ENCODE measurements around the gene SESTD1.

- TF ChIP-seq POLR2A (IDR thresholded peaks at IDR 0.05): no peak
- TF ChIP-seq, protein P1, sequence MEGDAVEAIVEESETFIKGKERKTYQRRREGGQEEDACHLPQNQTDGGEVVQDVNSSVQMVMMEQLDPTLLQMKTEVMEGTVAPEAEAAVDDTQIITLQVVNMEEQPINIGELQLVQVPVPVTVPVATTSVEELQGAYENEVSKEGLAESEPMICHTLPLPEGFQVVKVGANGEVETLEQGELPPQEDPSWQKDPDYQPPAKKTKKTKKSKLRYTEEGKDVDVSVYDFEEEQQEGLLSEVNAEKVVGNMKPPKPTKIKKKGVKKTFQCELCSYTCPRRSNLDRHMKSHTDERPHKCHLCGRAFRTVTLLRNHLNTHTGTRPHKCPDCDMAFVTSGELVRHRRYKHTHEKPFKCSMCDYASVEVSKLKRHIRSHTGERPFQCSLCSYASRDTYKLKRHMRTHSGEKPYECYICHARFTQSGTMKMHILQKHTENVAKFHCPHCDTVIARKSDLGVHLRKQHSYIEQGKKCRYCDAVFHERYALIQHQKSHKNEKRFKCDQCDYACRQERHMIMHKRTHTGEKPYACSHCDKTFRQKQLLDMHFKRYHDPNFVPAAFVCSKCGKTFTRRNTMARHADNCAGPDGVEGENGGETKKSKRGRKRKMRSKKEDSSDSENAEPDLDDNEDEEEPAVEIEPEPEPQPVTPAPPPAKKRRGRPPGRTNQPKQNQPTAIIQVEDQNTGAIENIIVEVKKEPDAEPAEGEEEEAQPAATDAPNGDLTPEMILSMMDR (IDR thresholded peaks at IDR 0.05): no peak
Observed at GRCh38 chr2:179130560-179130959, 134.1 kb downstream of the SESTD1 start.
